SK-N-SH (cell line): ENCODE results near the gene DGCR2. TPM values are rescaled to one million over a fixed set of nuclear protein-coding genes. Genes with fewer than 3 reads are reported as not detected.

Experiments used
- CTCF ChIA-PET: fragments of 300-600, 350-600 bp; formaldehyde crosslinking; extraction: SDS; loops from one replicate; lab custom pipeline; 2021; lab: Yijun Ruan, JAX
- POLR2A ChIA-PET: fragments of 350-600 bp; sonication (Branson Sonifier 250); formaldehyde crosslinking; extraction: SDS; loops from one replicate; lab custom pipeline; 2020; ENCODE audit warnings: antibody characterized with exemption, inconsistent platforms; lab: Yijun Ruan, JAX
- DNase-seq: peaks from one replicate; pipeline ENCODE4 v3.0.0; 2012
- H2AFZ ChIP-seq: fragments of 200-600 bp; sonication (generic); 2 replicates; pipeline ENCODE4 v1.8.1; 2016; ENCODE audit warnings: antibody characterized with exemption, mild to moderate bottlenecking, low read depth
- H3F3A ChIP-seq: fragments of 200-600 bp; sonication (generic); replicated peaks from 2 replicates; pipeline ENCODE3; 2016; ENCODE audit warnings: antibody characterized with exemption, mild to moderate bottlenecking; ENCODE audit not compliant: insufficient read depth
- H3K27ac ChIP-seq, 2 experiments: fragments of 200-500 bp in 1 of 2; fragments of 200-600 bp in 1 of 2; sonication (Bioruptor generic) in 1 of 2; sonication (generic), shearing (Covaris generic) in 1 of 2; 2 replicates each; pipeline versions ENCODE4 v1.5.1 to v1.6.1; 2014 to 2016; ENCODE audit warnings: low read depth in 2 of 2, inconsistent platforms in 1 of 2, low read length in 1 of 2, mild to moderate bottlenecking in 1 of 2, mixed read lengths in 1 of 2
- H3K27me3 ChIP-seq: fragments of 200-600 bp; sonication (generic), shearing (Covaris generic); 2 replicates; pipeline ENCODE4 v1.6.1; 2016; ENCODE audit warnings: mixed run types; ENCODE audit not compliant: insufficient read depth
- H3K36me3 ChIP-seq, 2 experiments: fragments of 200-500 bp in 1 of 2; fragments of 200-600 bp in 1 of 2; sonication (Bioruptor generic) in 1 of 2; sonication (generic) in 1 of 2; replicated peaks in 1 of 2; 2 replicates each; pipeline versions ENCODE3 to v1.5.1; 2014 to 2016; ENCODE audit warnings: low read length in 1 of 2, mild to moderate bottlenecking in 1 of 2; ENCODE audit not compliant: insufficient read depth in 2 of 2, control insufficient read depth in 1 of 2
- H3K4me1 ChIP-seq, 2 experiments: fragments of 200-500 bp in 1 of 2; fragments of 200-600 bp in 1 of 2; sonication (Bioruptor generic) in 1 of 2; sonication (generic), shearing (Covaris generic) in 1 of 2; 2 replicates each; pipeline versions ENCODE4 v1.5.1 to v1.6.1; 2014 to 2016; ENCODE audit warnings: low read depth in 1 of 2, low read length in 1 of 2, mixed run types in 1 of 2; ENCODE audit not compliant: insufficient read depth in 2 of 2, control insufficient read depth in 1 of 2
- H3K4me2 ChIP-seq: fragments of 200-600 bp; sonication (generic), shearing (Covaris generic); 2 replicates; pipeline ENCODE4 v1.6.1; 2017; ENCODE audit warnings: mixed run types
- H3K4me3 ChIP-seq, 2 experiments: fragments of 200-500 bp in 1 of 2; fragments of 200-600 bp in 1 of 2; sonication (Bioruptor generic) in 1 of 2; sonication (generic), shearing (Covaris generic) in 1 of 2; 2 replicates each; pipeline versions ENCODE4 v1.5.1 to v1.8.1; 2014 to 2016; ENCODE audit warnings: low read depth in 2 of 2, inconsistent platforms in 1 of 2, low read length in 1 of 2, mild to moderate bottlenecking in 1 of 2, mixed read lengths in 1 of 2, moderate library complexity in 1 of 2
- H3K79me2 ChIP-seq: fragments of 200-600 bp; sonication (generic); 2 replicates; pipeline ENCODE4 v1.8.1; 2017; ENCODE audit warnings: mild to moderate bottlenecking; ENCODE audit not compliant: insufficient read depth
- H3K9ac ChIP-seq: fragments of 200-600 bp; sonication (generic); 2 replicates; pipeline ENCODE4 v1.6.1; 2017; ENCODE audit warnings: mixed run types
- H3K9me2 ChIP-seq: fragments of 200-600 bp; sonication (generic); 2 replicates; pipeline ENCODE4 v1.6.1; 2017; ENCODE audit warnings: mixed run types
- H3K9me3 ChIP-seq: fragments of 200-600 bp; sonication (generic); 2 replicates; pipeline ENCODE4 v1.6.1; 2017; ENCODE audit warnings: mixed run types, mild to moderate bottlenecking, moderate library complexity
- H4K20me1 ChIP-seq: fragments of 200-600 bp; sonication (generic); 2 replicates; pipeline ENCODE4 v1.6.1; 2017; ENCODE audit warnings: mild to moderate bottlenecking, mixed run types; ENCODE audit not compliant: insufficient read depth
- CHD2 ChIP-seq: fragments of 150-350 bp; IDR thresholded peaks from 2 replicates; pipeline ENCODE4 v1.6.1; 2018; ENCODE audit warnings: low read length; ENCODE audit not compliant: partially characterized antibody
- CTCF ChIP-seq: fragments of 200-600 bp; sonication (generic); IDR thresholded peaks from 2 replicates; pipeline ENCODE4 v1.6.1; 2017; ENCODE audit warnings: antibody characterized with exemption, mild to moderate bottlenecking, moderate library complexity
- EP300 ChIP-seq, 2 experiments: IDR thresholded peaks; 2 replicates each; pipeline versions ENCODE4 v1.4.0 to v1.6.1; 2012; ENCODE audit warnings: borderline replicate concordance in 1 of 2, low read depth in 1 of 2, low read length in 1 of 2
- EZH2phosphoT487 ChIP-seq: fragments of 200-600 bp; sonication (generic); IDR thresholded peaks from 2 replicates; pipeline ENCODE4 v1.6.1; 2017; ENCODE audit warnings: low read depth, mixed run types, mild to moderate bottlenecking, antibody characterized with exemption, moderate library complexity, borderline replicate concordance
- FOSL2 ChIP-seq: IDR thresholded peaks from 2 replicates; pipeline ENCODE4 v1.4.0; 2012; ENCODE audit warnings: low read depth, mild to moderate bottlenecking, moderate library complexity, borderline replicate concordance
- FOXJ3 ChIP-seq: sonication (generic); formaldehyde crosslinking; IDR thresholded peaks from 2 replicates; pipeline ENCODE4 v1.5.1; 2020; ENCODE audit warnings: mild to moderate bottlenecking, missing genetic modification reagents
- GABPA ChIP-seq: IDR thresholded peaks from 2 replicates; pipeline ENCODE4 v1.4.0; 2012; ENCODE audit warnings: low read depth, mild to moderate bottlenecking
- MEF2A ChIP-seq: IDR thresholded peaks from 2 replicates; pipeline ENCODE4 v1.4.0; 2012; ENCODE audit warnings: low read depth, borderline replicate concordance
- MXI1 ChIP-seq: IDR thresholded peaks from 2 replicates; pipeline ENCODE4 v1.6.1; 2012; ENCODE audit warnings: mild to moderate bottlenecking, low read depth, low read length, improper control_type of control experiment
- NRF1 ChIP-seq: IDR thresholded peaks from 2 replicates; pipeline ENCODE4 v1.6.1; 2012; ENCODE audit warnings: low read depth, mild to moderate bottlenecking, low read length
- POLR2AphosphoS5 ChIP-seq: IDR thresholded peaks from 2 replicates; pipeline ENCODE4 v1.6.1; 2012; ENCODE audit warnings: low read depth, low read length
- RAD21 ChIP-seq: IDR thresholded peaks from 2 replicates; pipeline ENCODE4 v1.6.1; 2012; ENCODE audit warnings: mild to moderate bottlenecking, low read length
- RCOR1 ChIP-seq: fragments of 150-350 bp; IDR thresholded peaks from 2 replicates; pipeline ENCODE4 v1.6.1; 2017; ENCODE audit warnings: antibody characterized with exemption, low read length
- SIN3A ChIP-seq: IDR thresholded peaks from 2 replicates; pipeline ENCODE4 v1.6.1; 2012; ENCODE audit warnings: low read depth, mild to moderate bottlenecking, low read length, moderate library complexity, borderline replicate concordance
- SMC3 ChIP-seq: IDR thresholded peaks from 2 replicates; pipeline ENCODE4 v1.6.1; 2012; ENCODE audit warnings: low read depth, low read length, improper control_type of control experiment
- TAF1 ChIP-seq: IDR thresholded peaks from 2 replicates; pipeline ENCODE4 v1.6.1; 2012; ENCODE audit warnings: low read depth, mild to moderate bottlenecking, low read length, moderate library complexity, borderline replicate concordance
- TEAD4 ChIP-seq: IDR thresholded peaks from 2 replicates; pipeline ENCODE4 v1.4.0; 2012; ENCODE audit warnings: mild to moderate bottlenecking, borderline replicate concordance; ENCODE audit not compliant: insufficient read depth
- YY1 ChIP-seq: IDR thresholded peaks from 2 replicates; pipeline ENCODE4 v1.4.0; 2012; ENCODE audit warnings: low read depth, mild to moderate bottlenecking
- WGBS: methylation state at CpG from one replicate; pipeline ENCODE4 v1.1.6; 2017; ENCODE audit warnings: low lambda C conversion rate; 5-methylcytosine and 5-hydroxymethylcytosine counted together
- polyA plus RNA-seq, 3 experiments: library from polyadenylated mRNA; depleted of rRNA; stranded (reverse); fragments of >200 nt; gene quantifications; 2 replicates each; pipeline ENCODE4 v1.2.3, GENCODE V29; 2012
- TF ChIP-seq, protein P1 (sequence below): fragments of 150-350 bp; IDR thresholded peaks from 2 replicates; pipeline ENCODE4 v1.6.1; 2017; ENCODE audit warnings: antibody characterized with exemption, low read length, low read depth, borderline replicate concordance

The DGCR2 gene
- polyA plus RNA-seq, 1 of the 3 experiments (the other 2 are of a cell fraction) = 30.4 TPM

GRCh38 chr22:19167106-19167869 is 45.1 kb upstream of the DGCR2 start:
- no peak overlapping the region for H3K9ac ChIP-seq
- no peak for DNase-seq
- POLR2A ChIA-PET = no interaction called here
- no peaks in the 10 kb centered on the region for H3K9me2 ChIP-seq
- peaks cover 4 to 12% of the 10 kb centered on the region in 2 experiments; a peak in 2 of 4 replicates for H3K4me1 ChIP-seq
- H3K4me3 ChIP-seq = no peak overlapping the region
- no peaks in the 10 kb centered on the region for H3K9me3 ChIP-seq
- TF ChIP-seq YY1 (no peak), FOXJ3 (CRISPR knock-in tag) (no peak), NRF1 (no peak), SIN3A (no peak), GABPA (no peak)
- TF ChIP-seq, all 33 proteins: peak for 0
- no peaks in the 10 kb centered on the region for H3F3A ChIP-seq
- H3K79me2 ChIP-seq = peaks cover 9% of the 10 kb centered on the region
- CTCF ChIA-PET = interaction anchor here (1.1 to 2.8 kb wide), 2 partner anchors 10 to 23 kb away, joined by 4 to 10 read pairs; partner anchors contain the start of gene ESS2
- no peak overlapping the region for H2AFZ ChIP-seq
- peaks cover 39% of the 10 kb centered on the region for H3K27me3 ChIP-seq
- WGBS = 5% methylated on average over 10 of the region's 13 CpGs
- H3K36me3 ChIP-seq = no peaks in the 10 kb centered on the region
- H3K4me2 ChIP-seq = no peak overlapping the region
- H4K20me1 ChIP-seq = no peaks in the 10 kb centered on the region
- H3K27ac ChIP-seq = no peak overlapping the region

- POLR2A ChIA-PET = no interaction called here
- CTCF ChIA-PET = interaction anchor here (2.8 kb wide), 1 partner anchor 22 kb away, joined by 10 read pairs; the partner anchor contains the start of gene ESS2
- no peak for DNase-seq
Observed at GRCh38 chr22:19166421-19166820, 44.2 kb upstream of the DGCR2 start.

More at GRCh38 chr22:19166421-19166820, 44.2 kb upstream of the DGCR2 start:
- Histone ChIP-seq H3K4me3 (no peak overlapping the region), H3F3A (no peaks in the 10 kb centered on the region), H3K9me3 (no peaks in the 10 kb centered on the region), H2AFZ (no peak overlapping the region), H3K27ac (no peak overlapping the region), H3K4me2 (no peak overlapping the region), H3K4me1 (peaks cover 4 to 10% of the 10 kb centered on the region in 2 experiments; a peak in 2 of 4 replicates), H3K9ac (no peak overlapping the region), H3K79me2 (peaks cover under 1% of the 10 kb centered on the region; the same call in 1 of the 2 replicates), H3K27me3 (peaks cover 39% of the 10 kb centered on the region), H3K9me2 (no peaks in the 10 kb centered on the region), H4K20me1 (no peaks in the 10 kb centered on the region), H3K36me3 (no peaks in the 10 kb centered on the region)
- TF ChIP-seq RAD21 = no peak
- no peak for TF ChIP-seq POLR2AphosphoS5
- TF ChIP-seq EP300 (IDR thresholded peaks at IDR 0.05; ENCODE audit: borderline replicate concordance in 1 of 2, low read depth in 1 of 2, low read length in 1 of 2) = no peak
- no peak for TF ChIP-seq SMC3
- no peak for TF ChIP-seq MEF2A
- TF ChIP-seq, protein P1, sequence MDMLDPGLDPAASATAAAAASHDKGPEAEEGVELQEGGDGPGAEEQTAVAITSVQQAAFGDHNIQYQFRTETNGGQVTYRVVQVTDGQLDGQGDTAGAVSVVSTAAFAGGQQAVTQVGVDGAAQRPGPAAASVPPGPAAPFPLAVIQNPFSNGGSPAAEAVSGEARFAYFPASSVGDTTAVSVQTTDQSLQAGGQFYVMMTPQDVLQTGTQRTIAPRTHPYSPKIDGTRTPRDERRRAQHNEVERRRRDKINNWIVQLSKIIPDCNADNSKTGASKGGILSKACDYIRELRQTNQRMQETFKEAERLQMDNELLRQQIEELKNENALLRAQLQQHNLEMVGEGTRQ = no peak
- TF ChIP-seq EZH2phosphoT487 = no peak
- TF ChIP-seq RCOR1 = no peak
- TF ChIP-seq MXI1 = no peak
- no peak for TF ChIP-seq SIN3A
- no peak for TF ChIP-seq TAF1
- no peak for TF ChIP-seq CHD2
- no peak for TF ChIP-seq FOSL2
- no peak for TF ChIP-seq CTCF
- no peak for TF ChIP-seq GABPA
- no peak for TF ChIP-seq TEAD4
- TF ChIP-seq FOXJ3 (CRISPR knock-in tag) = no peak
- WGBS = 7% methylated on average over 5 of the region's 8 CpGs
